ENCODE measurements around the gene CPNE9.
A peak's percentile ranks its signal among the peaks of the same experiment; 100 is the strongest.

DNA sequence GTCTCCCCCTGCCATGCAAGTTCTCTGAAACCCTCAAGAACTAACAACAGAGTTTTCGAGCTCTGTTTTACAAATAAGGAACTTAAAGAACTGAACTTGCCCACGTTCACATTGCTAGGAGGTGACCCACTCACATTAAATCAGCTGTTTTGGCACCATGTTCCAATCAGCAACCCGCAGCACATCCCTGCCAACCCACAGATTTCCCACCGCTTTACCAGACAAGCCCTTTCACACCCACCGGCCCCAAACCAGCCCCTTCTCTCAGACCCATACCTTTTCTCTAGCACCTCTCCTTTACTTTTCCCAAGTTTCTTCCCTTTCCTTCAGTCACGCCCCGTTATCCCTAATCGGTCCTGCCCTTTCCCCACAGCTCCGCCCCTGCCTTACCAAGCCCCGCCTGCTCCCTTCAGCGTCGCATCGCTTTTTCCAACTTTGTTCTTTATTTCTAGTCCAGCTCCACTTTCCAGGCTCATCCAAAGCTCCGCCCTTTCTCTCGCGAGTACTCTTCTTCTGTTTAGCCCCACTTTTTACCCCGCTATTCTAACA lies 27.1 kb downstream of the CPNE9 start:
- no peak for TF ChIP-seq EP300 (IDR thresholded peaks at IDR 0.05; ENCODE audit: low read depth)
- TF ChIP-seq, protein P1, sequence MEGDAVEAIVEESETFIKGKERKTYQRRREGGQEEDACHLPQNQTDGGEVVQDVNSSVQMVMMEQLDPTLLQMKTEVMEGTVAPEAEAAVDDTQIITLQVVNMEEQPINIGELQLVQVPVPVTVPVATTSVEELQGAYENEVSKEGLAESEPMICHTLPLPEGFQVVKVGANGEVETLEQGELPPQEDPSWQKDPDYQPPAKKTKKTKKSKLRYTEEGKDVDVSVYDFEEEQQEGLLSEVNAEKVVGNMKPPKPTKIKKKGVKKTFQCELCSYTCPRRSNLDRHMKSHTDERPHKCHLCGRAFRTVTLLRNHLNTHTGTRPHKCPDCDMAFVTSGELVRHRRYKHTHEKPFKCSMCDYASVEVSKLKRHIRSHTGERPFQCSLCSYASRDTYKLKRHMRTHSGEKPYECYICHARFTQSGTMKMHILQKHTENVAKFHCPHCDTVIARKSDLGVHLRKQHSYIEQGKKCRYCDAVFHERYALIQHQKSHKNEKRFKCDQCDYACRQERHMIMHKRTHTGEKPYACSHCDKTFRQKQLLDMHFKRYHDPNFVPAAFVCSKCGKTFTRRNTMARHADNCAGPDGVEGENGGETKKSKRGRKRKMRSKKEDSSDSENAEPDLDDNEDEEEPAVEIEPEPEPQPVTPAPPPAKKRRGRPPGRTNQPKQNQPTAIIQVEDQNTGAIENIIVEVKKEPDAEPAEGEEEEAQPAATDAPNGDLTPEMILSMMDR (IDR thresholded peaks at IDR 0.05) = peak in 1 of 5 experiments; percentile 7
- no peak for TF ChIP-seq POLR2AphosphoS5 (IDR thresholded peaks at IDR 0.05)
- no peak for TF ChIP-seq POLR2A (IDR thresholded peaks at IDR 0.05)
